Panc1 (cell line): ENCODE data around the gene FLT3. TPM values are rescaled to one million over a fixed set of nuclear protein-coding genes. Genes with fewer than 3 reads are reported as not detected.
"Not testable (repeated sequence)": the region's sequence is repeated elsewhere in the genome, so short reads cannot be mapped to it uniquely, and the experiment has no call there.

ENCODE experiments used
- ATAC-seq: fragments of 200-7000 bp; cut with Tn5 transposase; 2 replicates; pipeline ENCODE4 v1.9.1; 2020; ENCODE audit warnings: mild to moderate bottlenecking, moderate library complexity
- BruUV-seq: library from RNA; stranded (reverse); fragments of 400-500 nt; replicated peaks from 2 replicates; lab custom pipeline; 2021; lab: Mats Ljungman, UMichigan
- CTCF ChIA-PET: fragments of 300-600 bp; sonication (Branson Sonifier 250); formaldehyde crosslinking; loops from one replicate; lab custom pipeline; 2022; ENCODE audit warnings: antibody characterized with exemption; lab: Charles Lee
- POLR2A ChIA-PET: fragments of 300-600 bp; sonication (Branson Sonifier 250); formaldehyde crosslinking; loops from one replicate; lab custom pipeline; 2022; ENCODE audit warnings: antibody characterized with exemption; lab: Charles Lee
- DNase-seq: peaks from one replicate; pipeline ENCODE4 v3.0.0-alpha.2; 2010; ENCODE audit warnings: low read depth, low spot score
- H3K27ac ChIP-seq: 2 replicates; pipeline ENCODE4 v1.5.1; 2011; ENCODE audit warnings: mild to moderate bottlenecking, low read length, inconsistent platforms
- H3K27me3 ChIP-seq: fragments of 200-500 bp; sonication (Bioruptor generic); 2 replicates; pipeline ENCODE4 v1.6.0; 2014; ENCODE audit warnings: low read length, inconsistent platforms; ENCODE audit not compliant: control insufficient read depth, insufficient read depth
- H3K36me3 ChIP-seq: fragments of 200-500 bp; sonication (Bioruptor generic); 2 replicates; pipeline ENCODE4 v1.5.1; 2014; ENCODE audit warnings: inconsistent platforms, mild to moderate bottlenecking, low read length, moderate library complexity; ENCODE audit not compliant: control insufficient read depth, insufficient read depth
- H3K4me1 ChIP-seq: 2 replicates; pipeline ENCODE4 v1.5.1; 2011; ENCODE audit warnings: inconsistent platforms, mild to moderate bottlenecking, low read length, moderate library complexity; ENCODE audit not compliant: control insufficient read depth, insufficient read depth
- H3K4me3 ChIP-seq, 2 experiments: 2 replicates each; pipeline ENCODE4 v1.5.1; 2011 to 2012; ENCODE audit warnings: low read depth in 2 of 2, low read length in 2 of 2, mild to moderate bottlenecking in 2 of 2, inconsistent platforms in 1 of 2, moderate library complexity in 1 of 2
- H3K9me3 ChIP-seq: fragments of 200-500 bp; sonication (Bioruptor generic); 2 replicates; pipeline ENCODE4 v1.5.1; 2014; ENCODE audit warnings: low read depth, mild to moderate bottlenecking, inconsistent platforms, low read length, moderate library complexity; ENCODE audit not compliant: control insufficient read depth, insufficient read depth
- POLR2AphosphoS5 ChIP-seq: IDR thresholded peaks from 2 replicates; pipeline ENCODE4 v1.6.1; 2012; ENCODE audit warnings: mild to moderate bottlenecking, low read depth, low read length, moderate library complexity
- SIN3A ChIP-seq: IDR thresholded peaks from 2 replicates; pipeline ENCODE4 v1.6.1; 2012; ENCODE audit warnings: low read depth, mild to moderate bottlenecking, low read length, moderate library complexity, borderline replicate concordance; ENCODE audit not compliant: insufficient read depth
- TCF7L2 ChIP-seq: IDR thresholded peaks from 2 replicates; pipeline ENCODE4 v1.6.1; 2011; ENCODE audit warnings: mild to moderate bottlenecking, low read depth, low read length, inconsistent platforms
- in situ Hi-C: cut with HindIII; loops from 2 replicates; pipeline ENCODE4 v1.10.0; 2016; ENCODE audit warnings: low sequenced_read_pairs, low pct_unique_long_range_greater_than_20kb
- intact Hi-C: fragments of 100-400 bp; cut with micrococcal nuclease; formaldehyde crosslinking; loops from one replicate; pipeline ENCODE4 v1.10.0; 2022; ENCODE audit not compliant: unreplicated experiment
- total RNA-seq: library from RNA; stranded (reverse); gene quantifications from one replicate; pipeline ENCODE4 v1.2.1, GENCODE V29; 2021; ENCODE audit not compliant: unreplicated experiment
- TF ChIP-seq, protein P1 (sequence below): fragments of 450-650 bp; IDR thresholded peaks from 2 replicates; pipeline ENCODE4 v1.5.1; 2017; ENCODE audit warnings: mild to moderate bottlenecking
- TF ChIP-seq, protein P2 (sequence below), 2 experiments: IDR thresholded peaks; 2 replicates each; pipeline ENCODE4 v1.6.1; 2011 to 2012; ENCODE audit warnings: low read depth in 2 of 2, control low read depth in 1 of 2, low read length in 1 of 2, mild to moderate bottlenecking in 1 of 2, moderate library complexity in 1 of 2; ENCODE audit not compliant: insufficient read depth in 1 of 2

The FLT3 gene
- total RNA-seq, 1 experiment from 2014 or later = 0.08 TPM

DNA sequence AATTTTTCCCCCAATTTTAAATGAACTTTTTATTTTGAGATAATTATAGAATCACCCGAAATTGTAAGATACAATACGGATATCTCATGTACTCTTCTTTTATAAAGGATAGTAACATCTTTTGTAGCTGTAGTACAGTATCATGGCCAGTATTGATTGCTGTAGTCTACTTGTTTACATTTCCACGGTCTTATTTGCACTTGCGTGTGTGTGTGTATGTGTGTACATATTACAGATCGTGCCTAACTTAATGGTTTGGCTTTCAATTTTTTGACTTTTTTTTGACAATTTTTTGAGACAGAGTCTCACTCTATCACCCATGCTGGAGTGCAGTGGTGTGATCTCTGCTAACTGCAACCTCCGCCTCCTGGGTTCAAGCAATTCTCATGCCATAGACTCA is 44.7 kb upstream of the FLT3 start:
- H3K4me3 ChIP-seq = no peak overlapping the region
- DNase-seq (no peak), ATAC-seq (no peak)
- no peak overlapping the region for H3K27ac ChIP-seq
- BruUV-seq = no TSS peak
- in situ Hi-C loops (no loop called here), intact Hi-C loops (no loop called here)
- H3K4me1 ChIP-seq = peaks cover 5% of the 10 kb centered on the region; the same call in 1 of the 2 replicates
- H3K9me3 ChIP-seq = no peaks in the 10 kb centered on the region
- CTCF ChIA-PET = no interaction called here
- TF ChIP-seq POLR2AphosphoS5 = no peak
- TF ChIP-seq, protein P1, sequence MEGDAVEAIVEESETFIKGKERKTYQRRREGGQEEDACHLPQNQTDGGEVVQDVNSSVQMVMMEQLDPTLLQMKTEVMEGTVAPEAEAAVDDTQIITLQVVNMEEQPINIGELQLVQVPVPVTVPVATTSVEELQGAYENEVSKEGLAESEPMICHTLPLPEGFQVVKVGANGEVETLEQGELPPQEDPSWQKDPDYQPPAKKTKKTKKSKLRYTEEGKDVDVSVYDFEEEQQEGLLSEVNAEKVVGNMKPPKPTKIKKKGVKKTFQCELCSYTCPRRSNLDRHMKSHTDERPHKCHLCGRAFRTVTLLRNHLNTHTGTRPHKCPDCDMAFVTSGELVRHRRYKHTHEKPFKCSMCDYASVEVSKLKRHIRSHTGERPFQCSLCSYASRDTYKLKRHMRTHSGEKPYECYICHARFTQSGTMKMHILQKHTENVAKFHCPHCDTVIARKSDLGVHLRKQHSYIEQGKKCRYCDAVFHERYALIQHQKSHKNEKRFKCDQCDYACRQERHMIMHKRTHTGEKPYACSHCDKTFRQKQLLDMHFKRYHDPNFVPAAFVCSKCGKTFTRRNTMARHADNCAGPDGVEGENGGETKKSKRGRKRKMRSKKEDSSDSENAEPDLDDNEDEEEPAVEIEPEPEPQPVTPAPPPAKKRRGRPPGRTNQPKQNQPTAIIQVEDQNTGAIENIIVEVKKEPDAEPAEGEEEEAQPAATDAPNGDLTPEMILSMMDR = no peak
- TF ChIP-seq TCF7L2 = no peak
- TF ChIP-seq, protein P2, sequence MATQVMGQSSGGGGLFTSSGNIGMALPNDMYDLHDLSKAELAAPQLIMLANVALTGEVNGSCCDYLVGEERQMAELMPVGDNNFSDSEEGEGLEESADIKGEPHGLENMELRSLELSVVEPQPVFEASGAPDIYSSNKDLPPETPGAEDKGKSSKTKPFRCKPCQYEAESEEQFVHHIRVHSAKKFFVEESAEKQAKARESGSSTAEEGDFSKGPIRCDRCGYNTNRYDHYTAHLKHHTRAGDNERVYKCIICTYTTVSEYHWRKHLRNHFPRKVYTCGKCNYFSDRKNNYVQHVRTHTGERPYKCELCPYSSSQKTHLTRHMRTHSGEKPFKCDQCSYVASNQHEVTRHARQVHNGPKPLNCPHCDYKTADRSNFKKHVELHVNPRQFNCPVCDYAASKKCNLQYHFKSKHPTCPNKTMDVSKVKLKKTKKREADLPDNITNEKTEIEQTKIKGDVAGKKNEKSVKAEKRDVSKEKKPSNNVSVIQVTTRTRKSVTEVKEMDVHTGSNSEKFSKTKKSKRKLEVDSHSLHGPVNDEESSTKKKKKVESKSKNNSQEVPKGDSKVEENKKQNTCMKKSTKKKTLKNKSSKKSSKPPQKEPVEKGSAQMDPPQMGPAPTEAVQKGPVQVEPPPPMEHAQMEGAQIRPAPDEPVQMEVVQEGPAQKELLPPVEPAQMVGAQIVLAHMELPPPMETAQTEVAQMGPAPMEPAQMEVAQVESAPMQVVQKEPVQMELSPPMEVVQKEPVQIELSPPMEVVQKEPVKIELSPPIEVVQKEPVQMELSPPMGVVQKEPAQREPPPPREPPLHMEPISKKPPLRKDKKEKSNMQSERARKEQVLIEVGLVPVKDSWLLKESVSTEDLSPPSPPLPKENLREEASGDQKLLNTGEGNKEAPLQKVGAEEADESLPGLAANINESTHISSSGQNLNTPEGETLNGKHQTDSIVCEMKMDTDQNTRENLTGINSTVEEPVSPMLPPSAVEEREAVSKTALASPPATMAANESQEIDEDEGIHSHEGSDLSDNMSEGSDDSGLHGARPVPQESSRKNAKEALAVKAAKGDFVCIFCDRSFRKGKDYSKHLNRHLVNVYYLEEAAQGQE (IDR thresholded peaks at IDR 0.05; ENCODE audit: insufficient read depth in 1 of 2, low read depth in 2 of 2, low read length in 1 of 2) = no peak
- TF ChIP-seq SIN3A = no peak
- H3K27me3 ChIP-seq = no peaks in the 10 kb centered on the region
- POLR2A ChIA-PET = no interaction called here
- H3K36me3 ChIP-seq = no peaks in the 10 kb centered on the region

DNA sequence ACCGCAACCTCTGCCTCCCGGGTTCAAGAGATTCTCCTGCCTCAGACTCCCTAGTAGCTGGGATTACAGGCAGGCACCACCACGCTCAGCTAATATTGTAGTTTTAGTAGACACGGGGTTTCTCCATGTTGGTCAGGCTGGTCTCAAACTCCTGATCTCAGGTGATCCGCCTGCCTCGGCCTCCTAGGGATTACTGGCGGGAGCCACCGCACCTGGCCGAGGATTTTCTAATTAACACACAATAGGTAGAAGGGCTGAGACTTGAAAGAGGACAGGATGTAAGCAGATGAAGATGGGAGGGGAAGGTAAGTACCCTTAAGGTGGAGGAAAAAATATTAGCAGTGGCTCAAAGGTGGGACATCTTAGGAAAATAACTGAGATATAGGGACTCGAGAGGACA is 41.2 kb upstream of the FLT3 start:
- not testable (repeated sequence) for H3K4me3 ChIP-seq

DNA sequence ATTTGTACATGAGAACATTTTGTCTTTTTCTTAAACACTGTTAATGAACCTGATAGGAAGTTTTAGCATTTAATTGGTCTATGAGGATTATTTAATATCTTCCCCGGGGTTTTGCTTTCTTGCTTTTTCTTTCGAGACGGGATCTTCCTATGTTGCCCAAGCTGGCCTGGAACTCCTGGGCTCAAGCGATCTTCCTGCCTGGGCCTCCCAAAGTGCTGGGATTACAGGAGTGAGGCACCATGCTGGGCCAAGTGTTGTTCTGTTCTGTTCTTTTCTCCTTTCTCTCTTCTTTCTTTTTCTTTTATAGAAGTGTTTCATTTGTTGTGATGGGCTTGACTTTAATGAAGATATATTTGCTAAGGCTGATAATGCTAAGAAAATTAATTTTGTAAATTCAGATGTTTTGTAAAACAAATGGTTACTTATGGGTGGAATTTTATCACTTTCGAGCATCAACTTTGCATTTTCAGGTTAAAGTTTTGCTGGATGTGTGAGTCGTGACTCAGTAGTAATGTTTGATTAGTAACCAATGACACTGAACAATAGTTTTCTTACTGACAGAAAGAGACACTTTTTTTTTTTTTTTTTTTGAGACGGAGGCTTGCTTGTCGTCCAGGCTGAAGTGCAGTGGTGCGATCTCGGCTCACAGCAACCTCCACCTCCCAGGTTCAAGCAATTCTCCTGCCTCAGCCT is 40.2 kb upstream of the FLT3 start:
- no peak for ATAC-seq
- no peaks in the 10 kb centered on the region for H3K27me3 ChIP-seq
- intact Hi-C loops (no loop called here), in situ Hi-C loops (no loop called here)
- H3K4me3 ChIP-seq = peak overlapping the region; percentile 72 to 85
- no TSS peak for BruUV-seq
- H3K4me1 ChIP-seq = peaks cover 10% of the 10 kb centered on the region
- no peak for DNase-seq
- POLR2A ChIA-PET = no interaction called here
- H3K9me3 ChIP-seq = no peaks in the 10 kb centered on the region
- CTCF ChIA-PET = no interaction called here
- TF ChIP-seq TCF7L2 = no peak
- TF ChIP-seq POLR2AphosphoS5 = no peak
- no peak for TF ChIP-seq SIN3A
- TF ChIP-seq, protein P1 = no peak
- peak overlapping the region; percentile 59 for H3K27ac ChIP-seq
- H3K36me3 ChIP-seq = peaks cover 6% of the 10 kb centered on the region; the same call in 1 of the 2 replicates

More for the DNA sequence above, 41.2 kb upstream of the FLT3 start:
- H3K4me1 ChIP-seq = peaks cover 10% of the 10 kb centered on the region
- intact Hi-C loops, DNase-seq, H3K36me3 ChIP-seq, H3K27ac ChIP-seq, POLR2A ChIA-PET, H3K27me3 ChIP-seq, CTCF ChIA-PET, H3K9me3 ChIP-seq, BruUV-seq, ATAC-seq, in situ Hi-C loops: not testable (repeated sequence)
